Measurements from ENCODE around the gene CSF1. TPM values are rescaled to one million over a fixed set of nuclear protein-coding genes. Genes with fewer than 3 reads are reported as not detected.

CSF1 gene
- total RNA-seq, 4 donors from 2014 or later = 9.7 to 41.9 (median 22.0) TPM

DNA sequence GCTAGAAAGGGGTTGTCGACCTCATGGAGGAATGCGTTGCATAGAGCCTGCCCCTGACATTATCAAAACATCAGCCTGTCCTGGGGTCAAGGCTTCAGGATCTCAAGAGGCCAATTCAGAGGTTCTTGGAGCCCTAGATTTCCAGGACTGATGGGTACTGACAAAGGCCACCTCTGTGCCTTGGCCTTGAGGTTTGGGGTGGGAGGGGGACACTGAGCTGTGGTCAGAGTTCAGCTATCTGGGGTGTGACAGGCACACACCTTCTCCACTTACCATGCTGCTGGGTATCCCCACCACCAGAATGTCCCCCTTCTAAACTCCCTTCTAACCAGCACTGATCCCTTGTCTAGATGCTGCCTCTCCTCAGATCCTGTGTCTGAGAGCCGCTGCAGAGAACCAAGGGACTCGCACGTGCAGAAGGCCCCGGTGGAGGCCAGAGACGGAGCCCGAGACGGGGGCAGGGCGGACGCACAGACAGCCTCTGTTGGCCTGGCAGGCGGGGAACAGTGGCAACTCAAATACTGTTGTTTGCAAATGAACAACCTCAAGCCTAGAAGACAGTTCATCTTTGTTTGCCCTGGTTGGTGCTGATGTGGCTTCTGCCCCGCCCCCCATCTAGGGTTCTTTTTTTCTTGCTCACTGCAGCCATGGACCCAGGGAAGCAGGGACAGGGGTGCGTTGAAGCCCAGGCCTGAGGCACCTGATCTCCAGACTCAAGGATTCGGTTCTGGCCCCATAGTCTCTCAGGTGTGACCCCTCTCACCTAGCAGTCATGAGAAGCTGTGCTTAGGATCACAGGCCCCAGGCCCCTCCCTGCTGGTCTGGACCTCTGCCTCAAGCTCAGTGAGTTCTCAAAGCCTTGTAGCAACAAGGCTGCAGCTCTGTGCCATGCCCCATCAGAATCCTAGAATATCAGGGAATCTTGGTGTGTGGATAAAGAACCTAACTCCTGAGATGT is 28.1 kb upstream of the CSF1 start:
- TF ChIP-seq CTCF (IDR thresholded peaks at IDR 0.05) = no peak
- TF ChIP-seq POLR2A (IDR thresholded peaks at IDR 0.05) = no peak
- intact Hi-C loops (cut with DNase I; ENCODE audit: low total_unique reads) = no loop called here
- no peak overlapping the region for H3K4me3 ChIP-seq (ENCODE audit: low read depth, poor library complexity, severe bottlenecking)
- DNase-seq (ENCODE audit: low spot score in 2 of 2) = peak in 1 of 2 donors; percentile 75
- WGBS, 2 donors = 92 to 96% methylated on average over 15 of the region's 15 CpGs

DNA sequence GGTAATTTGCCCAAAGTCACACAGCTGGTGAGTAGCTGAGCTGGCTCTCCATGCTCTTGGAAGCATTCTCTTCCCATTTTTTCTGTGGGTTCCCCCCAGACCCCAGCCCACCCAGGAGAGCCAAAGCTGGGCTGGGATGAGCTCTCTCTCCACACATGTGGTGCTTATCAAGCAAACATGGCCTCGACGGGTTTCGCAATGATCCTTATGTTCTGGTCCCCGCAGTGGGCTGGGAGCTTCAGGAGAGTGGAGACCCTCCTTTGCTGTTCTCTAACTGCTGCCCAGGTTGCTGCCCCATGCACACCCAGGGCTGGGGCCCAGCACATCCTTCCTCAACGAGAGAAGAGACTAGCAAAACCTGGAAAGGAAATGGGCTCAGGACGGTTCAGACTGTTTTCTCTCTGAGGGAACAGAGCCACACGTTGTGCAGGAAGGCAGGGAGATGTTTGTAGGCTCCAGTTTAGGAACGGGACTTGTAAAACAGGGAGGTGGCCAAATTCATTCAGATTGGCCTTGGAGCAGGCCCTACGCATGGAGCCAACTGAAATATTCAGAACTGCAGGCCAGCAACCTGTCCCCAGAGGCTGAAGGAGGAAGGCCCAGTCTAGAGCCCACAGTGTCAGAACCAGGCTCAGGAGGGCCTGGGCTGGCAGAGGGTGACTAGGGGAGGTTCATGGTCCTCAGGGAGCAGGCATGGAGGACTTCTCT is 27.2 kb upstream of the CSF1 start:
- TF ChIP-seq CTCF (IDR thresholded peaks at IDR 0.05) (no peak), POLR2A (IDR thresholded peaks at IDR 0.05) (no peak)
- no peak overlapping the region for H3K4me3 ChIP-seq (ENCODE audit: low read depth, poor library complexity, severe bottlenecking)
- intact Hi-C loops (cut with DNase I; ENCODE audit: low total_unique reads) = no loop called here
- WGBS, 2 donors = 45 to 57% methylated on average over 9 of the region's 9 CpGs
- peak in 1 of 2 donors; percentile 86 for DNase-seq (ENCODE audit: low spot score in 2 of 2)

GRCh38 chr1:109884242-109884891 is 26.3 kb upstream of the CSF1 start:
- TF ChIP-seq POLR2A (IDR thresholded peaks at IDR 0.05) = no peak
- no peak for TF ChIP-seq CTCF (IDR thresholded peaks at IDR 0.05)
- intact Hi-C loops (cut with DNase I; ENCODE audit: low total_unique reads) = no loop called here
- DNase-seq (ENCODE audit: low spot score in 2 of 2) = peak in 1 of 2 donors; percentile 75
- WGBS, 2 donors = 71 to 83% methylated on average over 8 of the region's 8 CpGs
- no peak overlapping the region for H3K4me3 ChIP-seq (ENCODE audit: low read depth, poor library complexity, severe bottlenecking)

GRCh38 chr1:109885589-109885988 is 25.1 kb upstream of the CSF1 start:
- WGBS, 2 donors = 60 to 69% methylated on average over 3 of the region's 3 CpGs
- TF ChIP-seq CTCF (IDR thresholded peaks at IDR 0.05) (no peak), POLR2A (IDR thresholded peaks at IDR 0.05) (no peak)
- H3K4me3 ChIP-seq (ENCODE audit: low read depth, poor library complexity, severe bottlenecking) = no peak overlapping the region
- no peak for DNase-seq (ENCODE audit: low spot score in 2 of 2)
- intact Hi-C loops (cut with DNase I; ENCODE audit: low total_unique reads) = no loop called here

GRCh38 chr1:109886827-109887226 is 23.8 kb upstream of the CSF1 start:
- no peak for DNase-seq (ENCODE audit: low spot score in 2 of 2)
- no peak for TF ChIP-seq CTCF (IDR thresholded peaks at IDR 0.05)
- WGBS, 2 donors = 87 to 90% methylated on average over 5 of the region's 5 CpGs
- intact Hi-C loops (cut with DNase I; ENCODE audit: low total_unique reads) = no loop called here
- no peak overlapping the region for H3K4me3 ChIP-seq (ENCODE audit: low read depth, poor library complexity, severe bottlenecking)
